ENCODE data around the gene CALML5.

Gene CALML5, protein sequence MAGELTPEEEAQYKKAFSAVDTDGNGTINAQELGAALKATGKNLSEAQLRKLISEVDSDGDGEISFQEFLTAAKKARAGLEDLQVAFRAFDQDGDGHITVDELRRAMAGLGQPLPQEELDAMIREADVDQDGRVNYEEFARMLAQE

DNA sequence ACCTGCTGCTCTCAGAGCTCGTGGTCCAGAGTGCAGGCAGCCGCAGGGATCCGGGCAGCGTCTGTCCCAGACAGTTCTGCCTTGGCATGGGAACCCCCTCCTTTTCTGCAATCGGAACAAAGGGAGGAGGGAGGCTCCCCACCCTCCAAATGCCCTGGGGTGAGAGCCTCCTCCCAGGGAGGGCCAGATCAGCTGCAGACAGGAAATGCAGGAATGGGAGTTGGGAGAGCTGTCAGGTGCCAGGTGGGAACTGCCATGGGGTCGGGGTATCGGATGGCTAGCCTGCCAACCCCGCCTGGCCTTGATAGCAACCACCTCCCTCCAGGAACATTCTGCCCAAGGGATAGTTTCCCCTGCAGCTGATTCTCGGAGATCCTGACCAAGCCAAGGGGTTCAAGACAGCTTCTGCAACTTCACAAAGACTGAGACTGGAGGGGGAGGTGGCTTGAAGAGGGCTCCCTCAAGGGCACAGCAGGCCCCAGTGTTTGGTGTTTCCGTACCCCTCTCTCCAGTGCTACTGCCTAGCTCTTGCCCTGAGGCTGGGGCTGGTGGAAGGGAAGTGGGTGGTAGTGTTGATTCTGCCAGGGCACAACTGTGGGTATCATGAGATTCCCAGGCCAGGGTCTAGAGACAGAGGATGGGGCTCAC, at the start of gene CALML5:
Gene CALML5 (minus strand): TSS at position 78 of the 648 bp plus-strand sequence. CDS start 132 bp downstream, outside the sequence.
- DNase-seq: no peak

DNA sequence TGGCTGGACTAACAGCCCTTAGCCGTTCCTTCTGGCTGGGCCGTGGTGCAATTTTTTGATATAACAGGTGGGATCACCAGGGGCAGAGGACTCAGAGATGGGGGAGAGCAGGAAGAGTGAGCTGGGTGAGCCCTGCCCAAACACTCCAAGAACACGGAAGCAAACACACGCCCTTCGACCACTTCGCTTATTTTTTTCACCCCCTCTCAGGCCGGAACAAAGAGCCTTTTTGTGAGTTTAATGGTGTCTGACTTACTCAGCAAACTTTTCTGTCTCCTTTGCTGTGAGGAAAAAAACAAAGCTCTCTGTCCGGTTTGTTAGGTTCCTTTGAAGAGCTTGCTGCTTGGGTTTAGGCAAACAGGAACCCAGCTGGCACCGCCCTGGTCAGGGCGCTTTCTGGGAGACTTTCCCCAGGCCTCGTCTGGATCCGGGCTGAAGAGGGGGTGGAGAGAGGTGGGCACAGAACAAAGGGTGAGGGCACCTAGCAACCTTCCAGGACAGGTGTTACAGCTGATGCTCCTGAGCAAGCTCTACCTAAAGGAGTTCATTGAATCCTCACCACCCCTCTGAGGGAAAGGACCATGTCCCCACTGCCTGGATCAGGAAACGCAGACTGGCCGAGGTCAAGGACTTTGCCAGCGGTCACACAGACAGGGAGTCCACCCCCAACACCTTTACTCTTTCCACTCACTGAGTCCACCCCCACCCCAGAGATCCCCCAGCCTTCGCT, 48.7 kb upstream of the CALML5 start:
- DNase-seq: no peak

DNA sequence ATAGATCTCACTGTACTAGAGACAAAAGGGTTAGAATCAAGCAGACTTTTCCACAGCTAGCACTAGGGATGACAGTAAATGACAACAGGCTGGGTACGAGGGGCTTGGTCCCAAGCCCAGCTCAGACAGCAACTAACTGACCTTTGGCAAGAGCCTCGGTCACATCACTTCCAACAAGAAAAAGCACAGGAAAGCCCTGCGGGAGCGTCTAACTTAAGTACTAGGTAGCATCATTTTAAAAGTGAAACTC, 48.2 kb upstream of the CALML5 start:
- DNase-seq: no peak

GRCh38 chr10:5546891-5547680, 47.7 kb upstream of the CALML5 start:
- DNase-seq: peak; percentile 69

DNA sequence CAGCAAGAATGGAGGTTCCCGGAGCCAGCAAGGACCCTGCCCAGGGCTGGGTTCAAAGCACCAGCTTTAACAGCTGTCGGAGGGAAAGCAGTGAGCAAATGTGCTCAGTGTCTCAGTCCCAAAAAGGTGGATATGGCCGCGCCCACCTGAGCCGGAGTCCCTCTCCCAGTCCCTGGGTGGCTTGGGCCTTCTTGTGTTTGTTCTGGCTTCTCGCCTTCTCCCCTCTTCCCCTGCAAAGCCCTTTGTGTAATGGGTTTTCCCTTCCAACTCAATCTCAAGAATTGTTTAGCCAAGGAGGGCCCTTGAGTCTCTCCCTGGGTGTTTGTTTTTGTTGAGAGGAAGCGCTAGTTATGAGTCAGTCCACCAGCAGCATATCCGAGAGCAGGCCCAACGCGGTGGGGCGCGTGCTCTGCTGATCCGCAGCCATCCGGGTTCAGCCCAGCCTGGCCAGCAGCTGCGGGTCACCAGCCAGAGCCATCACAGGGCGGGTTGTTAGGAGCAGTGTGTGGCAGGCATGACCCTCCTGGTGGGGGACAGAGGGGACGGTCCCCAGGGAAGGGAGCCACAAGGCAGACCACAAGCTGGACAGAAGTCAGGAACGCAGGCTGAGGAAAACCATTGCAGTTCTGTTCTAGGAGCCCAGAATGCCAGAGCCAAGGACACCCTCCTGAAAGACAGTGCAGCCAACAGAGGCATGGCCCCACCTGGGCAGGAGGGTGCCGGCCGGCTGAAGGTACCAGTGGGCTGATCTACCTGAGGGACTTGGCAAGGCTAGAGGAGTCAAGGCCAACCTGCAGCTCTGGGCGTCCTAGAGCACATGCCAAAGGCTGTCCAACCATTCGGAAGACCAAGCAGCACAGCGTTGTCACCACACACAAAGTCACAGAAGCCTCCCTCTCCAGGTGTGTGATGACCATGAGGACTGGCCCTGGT, 46.7 kb upstream of the CALML5 start:
- peak; percentile 88 for DNase-seq

GRCh38 chr10:5545426-5545777, 46.0 kb upstream of the CALML5 start:
- no peak for DNase-seq

GRCh38 chr10:5545011-5545410, 45.6 kb upstream of the CALML5 start:
- DNase-seq: no peak

GRCh38 chr10:5544216-5544805, 44.9 kb upstream of the CALML5 start:
- DNase-seq: no peak

GRCh38 chr10:5543623-5544022, 44.3 kb upstream of the CALML5 start:
- DNase-seq: peak; percentile 44

DNA sequence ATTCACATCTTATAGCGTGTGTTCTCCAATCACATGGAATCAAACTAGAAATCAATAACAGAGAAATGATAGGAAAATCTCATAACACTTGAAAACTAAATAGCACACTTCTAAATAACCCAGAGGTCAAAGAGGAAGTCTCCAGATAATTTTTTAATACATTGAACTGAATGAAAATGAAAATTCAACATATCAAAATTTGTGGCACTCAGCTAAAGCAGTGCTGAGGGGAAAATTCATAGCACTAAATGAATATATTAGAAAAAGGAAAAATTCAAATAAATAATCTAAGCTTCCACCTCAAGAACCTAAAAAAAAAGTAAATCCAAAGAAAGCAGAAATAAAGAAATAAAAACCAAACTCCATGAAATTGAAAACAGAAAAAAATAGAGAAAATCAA, 42.7 kb upstream of the CALML5 start:
- DNase-seq: no peak

- no peak for DNase-seq
Observed at GRCh38 chr10:5540891-5541290, 41.5 kb upstream of the CALML5 start.

- DNase-seq: no peak
Observed at GRCh38 chr10:5540080-5540479, 40.7 kb upstream of the CALML5 start.

DNA sequence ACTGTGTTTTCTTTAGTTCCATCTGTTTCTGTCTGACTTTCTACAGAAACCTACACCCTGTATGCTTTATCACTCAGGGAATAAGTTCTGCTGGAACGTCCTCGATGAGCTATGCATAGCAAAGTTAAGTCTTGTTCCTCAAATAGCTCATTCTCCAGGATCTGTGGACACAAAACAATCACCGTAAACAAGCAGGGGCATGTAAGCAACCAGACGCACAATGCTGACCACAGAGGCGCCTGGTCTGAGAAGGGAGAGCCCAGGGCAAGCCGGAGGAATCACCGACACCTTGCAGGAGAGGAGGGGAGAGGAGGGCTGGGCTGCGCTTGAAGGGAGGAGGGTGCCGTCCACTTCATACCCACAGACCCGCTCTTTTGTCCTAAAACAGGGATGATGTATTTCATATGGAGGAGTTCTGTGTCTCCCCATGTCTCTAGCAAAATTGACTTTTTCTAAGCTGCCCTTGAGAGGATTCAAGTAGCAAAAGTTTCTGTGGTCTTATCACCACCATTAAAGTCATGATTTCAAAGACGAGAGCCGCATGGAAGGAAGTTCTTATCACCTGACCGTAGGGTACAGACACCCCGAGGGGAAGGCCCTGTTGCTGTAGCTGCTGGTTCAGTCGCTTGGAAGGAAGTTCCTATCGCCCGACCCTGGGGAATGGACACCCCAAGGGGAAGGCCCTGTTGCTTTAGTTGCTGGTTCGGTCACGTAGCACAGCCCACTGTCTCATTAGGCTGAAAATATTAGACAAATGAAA, 39.7 kb upstream of the CALML5 start:
- DNase-seq: no peak

- peak; percentile 11 for DNase-seq
Observed at GRCh38 chr10:5538446-5538845, 39.1 kb upstream of the CALML5 start.

DNA sequence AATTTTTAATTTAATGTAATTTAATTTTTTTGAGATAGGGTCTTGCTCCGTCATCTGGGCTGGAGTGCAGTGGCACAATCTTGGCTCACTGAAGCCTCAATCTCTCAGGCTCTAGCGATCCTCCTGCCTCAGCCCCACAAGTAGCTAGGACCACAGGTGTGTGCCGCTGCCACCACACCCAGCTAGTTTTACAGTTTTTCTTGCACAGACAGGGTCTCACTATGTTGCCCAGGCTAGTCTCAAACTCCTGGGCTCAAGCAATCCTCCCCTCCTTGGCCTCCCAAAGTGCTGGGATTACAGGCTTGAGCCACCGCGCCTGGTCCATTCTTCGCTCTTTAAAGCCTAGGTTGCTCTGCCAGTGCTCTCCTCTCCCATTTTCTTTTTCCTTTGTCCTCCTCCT, 38.3 kb upstream of the CALML5 start:
- no peak for DNase-seq

GRCh38 chr10:5536486-5537081, 37.2 kb upstream of the CALML5 start:
- DNase-seq: no peak

DNA sequence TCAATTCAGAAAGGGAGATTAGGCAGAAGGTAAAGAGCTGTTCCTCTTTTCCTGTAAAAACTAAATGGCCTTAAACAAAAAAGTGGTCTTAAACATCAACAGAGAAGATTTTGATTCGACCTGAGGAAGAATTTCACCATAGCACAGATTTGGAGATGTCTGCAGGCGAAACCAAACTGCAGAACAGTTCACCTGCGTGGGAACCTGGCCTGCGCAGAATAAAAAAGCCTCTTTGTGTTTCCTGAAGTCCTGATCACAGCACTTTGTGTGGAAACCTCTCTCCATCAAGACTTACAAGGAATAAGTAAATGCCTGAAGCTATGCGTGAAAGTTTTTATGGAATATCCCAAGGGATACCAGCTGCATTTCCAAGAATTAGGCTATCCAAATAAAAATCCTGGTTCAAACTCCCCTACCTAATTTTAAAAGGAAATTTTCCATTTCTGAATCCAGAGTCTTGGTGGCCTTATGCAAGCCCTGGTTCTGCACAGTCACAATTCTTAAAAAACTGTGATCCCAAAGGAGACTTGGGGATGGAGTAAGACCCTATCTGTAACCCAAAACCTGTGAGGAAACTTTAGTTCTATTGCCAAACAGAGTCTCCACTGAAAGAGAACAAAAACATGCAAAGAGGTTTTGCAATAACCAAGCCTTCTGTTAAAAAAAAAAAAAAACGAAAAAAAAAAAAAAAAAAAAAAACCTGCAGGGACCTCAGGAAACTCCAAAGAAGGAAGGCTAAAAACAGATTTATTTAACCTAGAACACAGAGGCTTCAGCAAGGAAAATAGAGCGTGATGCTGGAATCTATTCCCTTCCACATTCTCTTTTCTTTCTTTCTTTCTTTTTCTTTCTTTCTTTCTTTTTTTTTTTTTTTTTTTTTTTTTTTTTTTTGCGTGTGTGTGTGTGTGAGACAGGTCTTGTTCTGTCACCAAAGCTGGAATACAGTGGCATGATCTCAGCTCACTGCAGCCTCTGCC, 35.8 kb upstream of the CALML5 start:
- DNase-seq: peak; percentile 35

GRCh38 chr10:5534051-5534821, 34.9 kb upstream of the CALML5 start:
- no peak for DNase-seq

DNA sequence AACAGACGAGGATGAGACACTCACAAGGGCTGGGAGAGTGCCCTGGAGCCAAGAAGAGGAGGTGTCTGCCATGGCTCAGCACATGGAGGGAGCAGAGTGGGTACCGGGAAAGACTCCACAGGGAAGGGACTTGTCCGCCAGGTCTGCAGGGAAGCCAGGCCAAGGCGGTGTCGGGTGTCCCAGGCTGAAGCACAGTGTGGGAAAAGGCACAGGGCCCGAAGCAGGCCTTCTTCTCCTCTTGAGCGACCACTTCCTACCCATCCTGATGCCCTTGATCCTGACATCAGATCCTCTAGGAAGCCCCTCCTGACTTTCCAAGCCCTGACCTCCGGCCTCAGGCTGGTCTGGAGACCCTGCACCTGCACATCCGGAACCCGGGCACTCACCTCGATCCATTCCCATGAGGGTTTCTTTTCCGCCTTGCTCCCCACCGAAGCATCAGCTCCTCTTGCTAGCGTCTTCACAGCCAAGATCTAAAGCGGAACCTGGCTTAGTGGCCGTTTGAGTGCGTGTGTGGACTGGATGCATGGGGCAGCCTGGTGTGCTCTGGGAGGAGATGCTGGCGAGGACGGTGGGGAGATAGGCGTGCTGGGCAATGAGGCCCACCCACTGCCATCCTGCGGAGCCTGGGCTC, 33.8 kb upstream of the CALML5 start:
- no peak for DNase-seq

All from HCEC 1CT (cell line).